ENCODE results near the gene CLDN19.
"Not testable (repeated sequence)": the region's sequence is repeated elsewhere in the genome, so short reads cannot be mapped to it uniquely, and the experiment has no call there.

Gene CLDN19

GRCh38 chr1:42758641-42759040 lies 18.6 kb upstream of the CLDN19 start:
- peak; percentile 12 for DNase-seq

DNA sequence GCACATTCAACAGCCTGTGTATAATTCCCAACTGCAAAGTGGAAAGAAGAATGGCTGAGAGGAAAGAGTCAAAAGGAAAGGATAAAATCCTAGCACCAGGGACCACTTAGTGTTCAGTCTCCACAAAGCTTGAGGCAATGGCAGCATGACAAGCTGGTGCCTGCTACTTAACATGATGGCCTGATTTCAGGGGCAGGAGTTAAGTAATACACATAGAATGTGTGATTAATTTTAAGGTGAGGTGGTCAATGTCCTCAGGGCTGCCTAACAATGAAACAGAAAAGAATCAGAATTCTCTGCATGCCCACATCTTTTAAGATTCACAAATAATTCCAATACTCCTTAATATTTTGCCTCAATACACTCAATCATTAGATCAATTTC lies 17.8 kb upstream of the CLDN19 start:
- no peak for DNase-seq

DNA sequence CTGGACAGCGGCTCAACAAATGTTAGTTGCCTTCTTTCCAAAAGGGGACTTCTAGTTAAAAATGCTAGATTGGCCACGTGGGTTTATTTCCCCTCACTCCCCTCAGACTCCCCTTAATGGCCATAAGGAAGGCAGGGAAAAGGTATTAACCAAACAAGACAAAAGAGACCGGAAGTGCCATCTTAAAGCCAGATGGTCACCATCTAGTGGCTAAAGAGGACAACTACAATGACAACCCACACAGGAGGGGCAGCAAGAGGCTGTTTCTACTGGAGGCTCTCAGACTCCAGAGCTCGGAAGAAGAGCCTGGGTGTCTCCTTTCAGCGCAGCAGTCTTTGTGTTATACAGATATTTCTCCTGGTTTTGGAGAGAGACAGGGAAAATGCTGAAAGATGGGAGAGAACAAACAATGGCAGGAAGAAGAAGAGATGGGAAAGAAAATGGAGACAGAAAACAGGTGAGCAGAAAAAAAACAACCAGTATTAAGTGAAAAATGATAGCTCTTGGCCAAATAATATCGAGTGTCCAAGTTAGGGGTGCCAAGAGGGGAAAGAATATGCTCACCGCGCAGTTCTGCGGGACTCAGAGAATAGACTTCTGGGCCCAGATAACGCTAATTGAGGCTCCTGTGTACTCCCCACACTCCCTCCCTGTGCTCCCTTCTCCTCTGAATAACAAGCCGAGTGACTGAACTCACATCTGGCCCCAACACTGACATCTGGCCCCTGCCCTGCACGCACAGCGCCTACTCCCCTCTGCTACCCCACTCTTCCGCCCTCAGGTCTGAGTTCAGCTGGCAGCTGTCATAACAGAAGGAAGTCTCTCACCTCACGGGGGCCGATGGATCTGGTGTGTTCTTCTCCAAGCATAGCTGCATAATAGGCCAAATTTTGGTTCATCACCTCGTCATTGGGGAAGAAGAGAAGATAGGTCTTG lies 17.2 kb upstream of the CLDN19 start:
- DNase-seq = peak; percentile 69

- no peak for DNase-seq
Measured at GRCh38 chr1:42753070-42753469, 13.0 kb upstream of the CLDN19 start.

- no peak for DNase-seq
Measured at GRCh38 chr1:42752284-42752683, 12.2 kb upstream of the CLDN19 start.

GRCh38 chr1:42751511-42752070 lies 11.6 kb upstream of the CLDN19 start:
- DNase-seq = not testable (repeated sequence)

GRCh38 chr1:42750041-42750440 lies 10.0 kb upstream of the CLDN19 start:
- no peak for DNase-seq

- DNase-seq = peak; percentile 35
Measured at GRCh38 chr1:42748461-42749410, 8.7 kb upstream of the CLDN19 start.

GRCh38 chr1:42748021-42748420 lies 8.0 kb upstream of the CLDN19 start:
- DNase-seq = no peak

DNA sequence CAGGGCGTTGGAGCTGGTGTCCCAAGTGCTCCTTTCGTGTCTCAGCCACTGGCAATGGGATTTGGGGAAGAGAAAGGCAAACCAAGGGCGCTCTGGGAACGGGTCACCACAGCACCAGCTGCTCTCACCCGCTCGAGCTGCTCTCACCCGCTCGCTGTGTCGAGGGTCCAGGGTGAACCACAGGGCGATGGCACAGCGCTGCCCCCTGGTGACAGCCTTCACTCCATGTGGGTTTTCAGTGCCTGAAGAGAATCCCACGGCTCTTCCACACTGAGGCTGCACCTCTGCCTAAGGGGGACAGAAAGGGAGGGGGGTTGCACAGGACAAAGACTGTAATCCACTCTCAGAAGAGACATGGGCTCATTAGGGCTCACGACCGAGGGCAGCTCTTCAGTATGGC lies 7.1 kb upstream of the CLDN19 start:
- no peak for DNase-seq

GRCh38 chr1:42746436-42747105 lies 6.5 kb upstream of the CLDN19 start:
- no peak for DNase-seq

DNA sequence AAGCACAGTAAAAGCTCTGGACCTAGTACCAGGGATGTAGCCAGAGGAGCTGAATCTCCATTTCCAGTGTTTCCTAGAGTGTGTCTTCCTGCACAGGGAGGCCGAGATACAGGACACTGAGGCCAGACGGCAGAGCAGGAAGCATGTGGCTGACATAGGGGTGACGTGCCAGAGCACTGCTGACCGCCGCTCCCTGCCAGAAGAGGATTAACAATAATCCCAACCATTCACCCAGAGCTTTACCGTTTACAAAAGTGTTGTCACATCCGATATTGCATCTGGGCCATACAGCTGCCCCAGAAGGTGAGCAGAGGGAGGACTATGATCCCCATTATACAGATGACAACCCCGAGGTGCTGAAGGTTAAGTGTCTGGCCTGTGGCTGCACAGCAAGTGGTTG lies 5.8 kb upstream of the CLDN19 start:
- DNase-seq = peak; percentile 35

DNA sequence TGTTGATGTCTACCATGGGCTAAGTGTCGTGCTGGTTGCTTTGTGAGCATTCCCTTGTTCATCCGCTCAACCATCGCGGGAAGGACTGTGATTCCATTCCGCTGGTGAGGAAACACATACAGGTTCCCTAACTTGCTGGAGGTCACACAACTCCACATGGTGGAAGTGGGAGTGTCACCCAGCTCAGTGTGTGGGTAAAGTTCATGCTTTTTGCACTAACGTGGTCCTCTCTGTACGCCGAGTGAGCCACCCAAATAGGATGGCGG lies 4.0 kb upstream of the CLDN19 start:
- DNase-seq = no peak

GRCh38 chr1:42743317-42744147 lies 3.5 kb upstream of the CLDN19 start:
- no peak for DNase-seq

- DNase-seq = no peak
Measured at GRCh38 chr1:42742617-42743316, 2.7 kb upstream of the CLDN19 start.

- DNase-seq = no peak
Measured at GRCh38 chr1:42742141-42742540, 2.1 kb upstream of the CLDN19 start.

DNA sequence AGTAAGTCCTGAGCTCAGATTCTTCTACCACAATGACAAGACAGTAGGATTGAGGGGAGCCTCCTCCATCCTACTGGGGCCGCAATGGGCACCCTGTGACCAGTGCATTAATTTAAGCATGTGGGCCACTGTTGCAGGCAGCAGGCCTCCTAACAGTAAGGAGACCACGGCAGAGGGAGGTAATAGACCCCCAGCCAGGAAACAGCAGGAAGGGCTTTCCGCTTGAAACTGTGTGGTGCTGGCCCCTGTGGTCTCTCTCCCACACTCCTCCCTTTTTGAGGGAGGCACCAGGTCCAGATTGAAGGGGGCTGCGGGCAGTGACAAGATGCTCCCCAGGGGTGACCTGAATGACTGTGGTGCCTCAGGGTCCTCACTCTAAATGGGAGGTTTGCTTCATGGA lies 1.7 kb upstream of the CLDN19 start:
- DNase-seq = no peak

- DNase-seq = no peak
Measured at GRCh38 chr1:42740851-42741580, 980 bp upstream of the CLDN19 start.

GRCh38 chr1:42738678-42739226 lies 1.3 kb downstream of the CLDN19 start:
- DNase-seq = no peak

GRCh38 chr1:42737986-42738677 lies 1.9 kb downstream of the CLDN19 start:
- no peak for DNase-seq
